Measurements from ENCODE around the gene ZNF362. TPM values are rescaled to one million over a fixed set of nuclear protein-coding genes. Genes with fewer than 3 reads are reported as not detected.

ZNF362 gene
- total RNA-seq, 2 experiments from 2014 or later = 8.7 to 12.9 TPM

DNA sequence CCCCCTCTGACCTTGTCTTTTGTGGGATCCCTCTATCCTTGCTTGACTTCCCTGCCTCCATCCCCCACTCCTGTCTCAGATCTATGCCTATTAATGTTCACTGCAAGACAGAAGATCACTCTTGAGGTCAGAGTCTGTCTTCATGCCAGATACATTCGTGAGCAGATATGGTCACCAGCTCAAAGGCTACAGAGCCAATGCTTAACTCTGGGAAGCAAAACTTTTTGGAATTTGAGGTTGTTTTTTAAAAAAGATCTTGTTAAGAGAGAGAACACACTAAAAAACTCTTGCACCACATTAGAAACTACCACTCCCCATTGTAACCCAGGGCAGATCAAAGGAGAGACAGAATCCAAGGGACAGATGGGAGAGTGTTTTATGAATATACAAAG is 81.8 kb downstream of the ZNF362 start:
- no peak for DNase-seq
- intact Hi-C loops (cut with micrococcal nuclease) = no loop called here
- Mint-ChIP-seq H3K27me3 (no peaks in the 10 kb centered on the region), H3K36me3 (peaks cover 10% of the 10 kb centered on the region), H3K27ac (no peak overlapping the region), H3K4me1 (ENCODE audit: low read depth) (peaks cover 26% of the 10 kb centered on the region), H3K4me3 (no peak overlapping the region), H3K9me3 (no peaks in the 10 kb centered on the region)
- CTCF ChIA-PET = interaction anchor here (2.2 kb wide), 1 partner anchor 42 kb away, joined by 10 read pairs; no protein-coding TSS in a partner anchor
- POLR2A ChIA-PET = interaction anchor here (2.0 kb wide), 1 partner anchor 11 kb away, joined by 6 read pairs; no protein-coding TSS in a partner anchor

DNA sequence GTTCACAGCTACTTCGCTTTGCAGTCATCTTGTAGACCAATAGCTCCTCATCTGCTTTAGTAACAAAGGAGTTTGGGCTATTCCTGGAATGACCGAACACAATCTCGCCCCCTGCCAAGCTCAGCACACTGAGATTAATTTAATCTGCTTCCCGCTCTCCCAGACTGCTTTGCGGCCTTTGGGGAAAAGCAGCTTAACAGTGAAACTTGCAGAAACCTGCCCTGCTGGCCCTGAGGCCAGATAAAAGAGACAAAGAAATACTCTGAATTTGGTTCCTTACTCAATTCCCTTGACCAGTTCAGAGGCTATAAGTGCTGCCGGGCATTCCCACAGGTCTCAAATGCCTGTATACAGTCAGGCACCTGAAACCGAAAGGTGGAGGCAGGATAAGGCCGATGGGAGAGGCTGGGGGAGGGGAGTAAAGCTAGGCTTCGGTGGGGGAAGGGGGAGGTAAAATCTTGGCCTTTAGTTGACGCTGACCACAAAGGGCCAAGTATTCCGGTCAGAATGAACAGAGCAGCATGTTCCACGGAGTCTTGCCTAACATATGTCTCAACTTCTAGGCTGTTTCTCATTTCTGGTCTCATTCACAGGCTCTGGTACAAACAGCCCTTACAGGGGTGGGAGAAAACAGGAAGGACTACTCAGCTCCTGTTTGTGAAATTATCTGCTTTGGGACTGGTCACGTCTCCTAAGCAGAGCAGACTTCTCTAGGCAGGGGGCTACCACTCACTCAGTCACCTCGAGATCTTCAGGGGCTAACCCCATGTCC is 82.3 kb downstream of the ZNF362 start:
- no peaks in the 10 kb centered on the region for H3K9me3 Mint-ChIP-seq

GRCh38 chr1:33339413-33339812 is 83.1 kb downstream of the ZNF362 start:
- DNase-seq = no peak
- Mint-ChIP-seq H3K4me3 (no peak overlapping the region), H3K27me3 (no peaks in the 10 kb centered on the region), H3K9me3 (no peaks in the 10 kb centered on the region), H3K36me3 (peaks cover 5% of the 10 kb centered on the region), H3K27ac (no peak overlapping the region), H3K4me1 (ENCODE audit: low read depth) (peaks cover 26% of the 10 kb centered on the region)
- CTCF ChIA-PET = interaction anchor here (0.9 to 2.2 kb wide), 2 partner anchors 42 to 44 kb away, joined by 3 to 10 read pairs; no protein-coding TSS in a partner anchor
- POLR2A ChIA-PET = interaction anchor here (2.0 kb wide), 1 partner anchor 10 kb away, joined by 6 read pairs; no protein-coding TSS in a partner anchor
- intact Hi-C loops (cut with micrococcal nuclease) = no loop called here

More for the DNA sequence above, 82.3 kb downstream of the ZNF362 start:
- H3K4me3 Mint-ChIP-seq = no peak overlapping the region
- peaks cover 26% of the 10 kb centered on the region for H3K4me1 Mint-ChIP-seq (ENCODE audit: low read depth)
- CTCF ChIA-PET = interaction anchor here (2.2 kb wide), 1 partner anchor 43 kb away, joined by 10 read pairs; no protein-coding TSS in a partner anchor
- intact Hi-C loops (cut with micrococcal nuclease) = no loop called here
- no peak overlapping the region for H3K27ac Mint-ChIP-seq
- no peak for DNase-seq
- H3K36me3 Mint-ChIP-seq = peaks cover 7% of the 10 kb centered on the region
- POLR2A ChIA-PET = interaction anchor here (2.0 kb wide), 1 partner anchor 11 kb away, joined by 6 read pairs; no protein-coding TSS in a partner anchor
- no peaks in the 10 kb centered on the region for H3K27me3 Mint-ChIP-seq

GRCh38 chr1:33341190-33341589 is 84.9 kb downstream of the ZNF362 start:
- H3K27ac Mint-ChIP-seq = no peak overlapping the region
- no peak overlapping the region for H3K4me3 Mint-ChIP-seq
- H3K36me3 Mint-ChIP-seq = peaks cover 2% of the 10 kb centered on the region
- H3K4me1 Mint-ChIP-seq (ENCODE audit: low read depth) = peaks cover 32% of the 10 kb centered on the region
- intact Hi-C loops (cut with micrococcal nuclease) = no loop called here
- DNase-seq = no peak
- no peaks in the 10 kb centered on the region for H3K27me3 Mint-ChIP-seq
- H3K9me3 Mint-ChIP-seq = no peaks in the 10 kb centered on the region
- ChIA-PET CTCF (interaction anchor here (1.6 kb wide), 1 partner anchor 46 kb away, joined by 5 read pairs; no protein-coding TSS in a partner anchor), POLR2A (no interaction called here)

DNA sequence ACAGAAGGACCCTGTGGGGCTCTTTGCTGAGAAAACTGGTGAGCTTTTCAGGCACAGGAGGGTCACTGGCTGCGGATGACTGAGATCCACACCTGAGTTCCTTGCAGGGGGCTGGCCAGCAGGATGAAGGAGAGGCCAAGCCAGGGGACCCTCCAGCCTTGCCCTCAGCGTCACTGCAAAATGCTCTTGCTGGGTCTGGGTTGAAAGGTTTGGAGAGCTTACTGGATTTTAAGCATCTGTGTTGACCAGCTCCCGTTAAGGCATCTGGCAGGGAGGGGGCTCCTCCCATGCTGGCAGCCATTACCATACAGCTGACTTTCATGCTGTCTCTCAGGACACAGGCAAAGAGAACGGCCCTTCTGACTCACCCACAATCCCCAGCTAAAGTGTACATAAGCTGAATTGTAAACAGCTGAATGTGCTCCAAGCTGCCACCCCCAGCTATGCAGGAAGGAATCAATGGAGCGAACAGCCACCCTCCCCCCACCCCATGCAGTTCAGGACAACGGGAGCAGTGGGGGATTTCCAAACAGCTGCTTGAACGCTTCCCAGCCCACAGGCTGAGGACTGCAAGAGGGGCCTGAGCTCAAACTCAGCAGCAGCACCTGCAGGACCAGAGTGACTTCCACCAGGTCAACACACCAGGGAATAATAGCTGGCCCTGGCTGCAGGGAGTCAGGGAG is 85.9 kb downstream of the ZNF362 start:
- peaks cover 42% of the 10 kb centered on the region for H3K4me1 Mint-ChIP-seq (ENCODE audit: low read depth)
- DNase-seq = no peak
- H3K9me3 Mint-ChIP-seq = no peaks in the 10 kb centered on the region
- H3K4me3 Mint-ChIP-seq = no peak overlapping the region
- ChIA-PET POLR2A (interaction anchor here (1.1 kb wide), 1 partner anchor 13 kb away, joined by 4 read pairs; no protein-coding TSS in a partner anchor), CTCF (interaction anchor here (1.6 kb wide), 1 partner anchor 47 kb away, joined by 5 read pairs; no protein-coding TSS in a partner anchor)
- H3K27ac Mint-ChIP-seq = no peak overlapping the region
- intact Hi-C loops (cut with micrococcal nuclease) = no loop called here
- H3K36me3 Mint-ChIP-seq = peaks cover 7% of the 10 kb centered on the region
- no peaks in the 10 kb centered on the region for H3K27me3 Mint-ChIP-seq

GRCh38 chr1:33343539-33343938 is 87.2 kb downstream of the ZNF362 start:
- no peaks in the 10 kb centered on the region for H3K9me3 Mint-ChIP-seq
- H3K4me1 Mint-ChIP-seq (ENCODE audit: low read depth) = peaks cover 53% of the 10 kb centered on the region
- H3K27ac Mint-ChIP-seq = no peak overlapping the region
- CTCF ChIA-PET = no interaction called here
- H3K27me3 Mint-ChIP-seq = no peaks in the 10 kb centered on the region
- no peak for DNase-seq
- intact Hi-C loops (cut with micrococcal nuclease) = no loop called here
- POLR2A ChIA-PET = no interaction called here
- H3K36me3 Mint-ChIP-seq = peaks cover 12% of the 10 kb centered on the region
- no peak overlapping the region for H3K4me3 Mint-ChIP-seq

DNA sequence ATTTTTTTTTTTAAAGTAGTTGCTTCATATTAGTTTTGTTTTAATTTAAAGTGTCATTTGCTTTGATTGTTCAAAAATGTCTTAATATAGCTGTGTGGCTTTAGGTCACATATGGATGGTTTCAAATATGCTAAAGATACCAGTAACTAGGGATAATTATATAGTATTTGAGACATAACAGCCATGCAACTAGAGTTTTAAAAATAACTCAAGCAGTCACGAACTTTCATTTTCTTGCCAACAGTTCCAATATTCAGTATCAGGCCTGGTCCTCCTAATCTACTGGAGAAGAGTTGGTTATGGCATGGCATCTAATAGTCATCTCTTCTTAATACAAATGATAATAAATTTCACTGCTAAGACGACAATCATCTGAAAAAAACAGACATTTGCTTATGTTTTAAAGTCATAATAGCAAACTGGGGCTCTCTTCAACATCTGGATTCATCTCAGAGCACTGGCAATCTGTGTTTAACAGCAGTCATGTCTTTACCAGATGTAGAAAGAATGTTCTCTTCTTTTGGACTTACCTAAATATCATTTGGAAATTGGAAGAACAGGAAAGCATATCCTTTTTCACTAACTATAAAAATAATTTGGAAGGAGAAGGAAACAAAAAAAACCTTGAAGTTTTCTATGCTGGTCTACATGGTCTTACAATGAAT is 88.7 kb downstream of the ZNF362 start:
- peaks cover 46% of the 10 kb centered on the region for H3K4me1 Mint-ChIP-seq (ENCODE audit: low read depth)
- no peaks in the 10 kb centered on the region for H3K27me3 Mint-ChIP-seq
- ChIA-PET CTCF (no interaction called here), POLR2A (no interaction called here)
- no peak overlapping the region for H3K27ac Mint-ChIP-seq
- intact Hi-C loops (cut with micrococcal nuclease) = loop anchor here (5.0 kb wide), 4 partner anchors 48 to 693 kb away; partner anchors contain the start of genes RBBP4, ZBTB8OS and ZNF362
- no peaks in the 10 kb centered on the region for H3K9me3 Mint-ChIP-seq
- H3K36me3 Mint-ChIP-seq = peaks cover 12% of the 10 kb centered on the region
- H3K4me3 Mint-ChIP-seq = no peak overlapping the region
- no peak for DNase-seq

DNA sequence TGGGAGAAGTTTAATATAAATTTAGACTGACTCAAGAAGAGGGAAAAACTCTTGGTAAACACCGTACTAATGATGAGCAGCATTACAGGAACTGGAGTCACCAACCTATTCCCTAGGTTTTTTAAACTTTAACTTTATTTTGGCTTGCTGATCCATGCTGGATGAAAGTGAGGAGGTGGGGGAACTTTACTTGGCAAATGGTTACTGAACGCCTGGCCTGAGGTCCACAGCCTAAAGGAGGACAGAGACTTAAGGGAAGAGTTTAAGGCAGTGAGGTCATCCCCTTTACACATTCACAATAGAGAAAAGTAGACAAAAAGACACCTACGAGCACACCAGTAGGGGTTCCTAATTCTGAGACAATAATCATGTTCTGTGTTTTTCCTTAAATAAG is 90.2 kb downstream of the ZNF362 start:
- Mint-ChIP-seq H3K36me3 (peaks cover 12% of the 10 kb centered on the region), H3K27me3 (no peaks in the 10 kb centered on the region), H3K4me1 (ENCODE audit: low read depth) (peaks cover 53% of the 10 kb centered on the region), H3K9me3 (no peaks in the 10 kb centered on the region), H3K27ac (no peak overlapping the region), H3K4me3 (no peak overlapping the region)
- ChIA-PET CTCF (no interaction called here), POLR2A (no interaction called here)
- intact Hi-C loops (cut with micrococcal nuclease) = loop anchor here (5.0 kb wide), 4 partner anchors 49 to 694 kb away; partner anchors contain the start of genes RBBP4, ZBTB8OS and ZNF362
- no peak for DNase-seq

GRCh38 chr1:33346927-33347649 is 90.8 kb downstream of the ZNF362 start:
- Mint-ChIP-seq H3K4me1 (ENCODE audit: low read depth) (peaks cover 53% of the 10 kb centered on the region), H3K4me3 (peak overlapping the region; percentile 44), H3K36me3 (peaks cover 12% of the 10 kb centered on the region), H3K27ac (peak overlapping the region; percentile 11), H3K9me3 (no peaks in the 10 kb centered on the region), H3K27me3 (no peaks in the 10 kb centered on the region)
- ChIA-PET CTCF (interaction anchor here (0.8 to 2.2 kb wide), 4 partner anchors 49 to 220 kb away, joined by 3 to 5 read pairs (median 4); no protein-coding TSS in a partner anchor), POLR2A (no interaction called here)
- intact Hi-C loops (cut with micrococcal nuclease) = loop anchor here (5.0 kb wide), 4 partner anchors 50 to 695 kb away; partner anchors contain the start of genes RBBP4, ZBTB8OS and ZNF362
- DNase-seq = peak; percentile 20

DNA sequence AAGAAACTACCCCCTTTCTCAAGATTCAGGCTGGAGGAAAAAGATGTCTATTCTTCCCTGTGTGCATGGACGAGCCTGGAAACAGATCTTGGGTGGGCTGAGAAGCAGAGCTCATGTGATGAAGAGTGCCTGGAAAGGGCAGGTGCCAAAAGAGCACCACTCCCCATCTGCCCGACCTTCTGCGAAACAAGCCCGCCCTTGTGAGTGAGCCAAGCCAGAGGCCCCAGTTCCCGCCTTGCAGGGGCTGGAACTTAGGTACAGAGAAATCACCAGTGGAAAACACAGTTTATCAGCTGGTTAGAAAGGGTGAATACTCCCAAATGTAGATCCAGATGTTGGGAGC is 91.3 kb downstream of the ZNF362 start:
- DNase-seq = no peak
- no peak overlapping the region for H3K27ac Mint-ChIP-seq
- intact Hi-C loops (cut with micrococcal nuclease) = loop anchor here (5.0 kb wide), 4 partner anchors 50 to 695 kb away; partner anchors contain the start of genes RBBP4, ZBTB8OS and ZNF362
- H3K9me3 Mint-ChIP-seq = no peaks in the 10 kb centered on the region
- POLR2A ChIA-PET = no interaction called here
- peak overlapping the region; percentile 44 for H3K4me3 Mint-ChIP-seq
- CTCF ChIA-PET = interaction anchor here (0.8 to 2.2 kb wide), 4 partner anchors 50 to 220 kb away, joined by 3 to 5 read pairs (median 4); no protein-coding TSS in a partner anchor
- no peaks in the 10 kb centered on the region for H3K27me3 Mint-ChIP-seq
- peaks cover 48% of the 10 kb centered on the region for H3K4me1 Mint-ChIP-seq (ENCODE audit: low read depth)
- H3K36me3 Mint-ChIP-seq = peaks cover 12% of the 10 kb centered on the region

- Mint-ChIP-seq H3K4me1 (ENCODE audit: low read depth) (peaks cover 47% of the 10 kb centered on the region), H3K27me3 (no peaks in the 10 kb centered on the region), H3K36me3 (peaks cover 12% of the 10 kb centered on the region), H3K4me3 (peak overlapping the region; percentile 82), H3K27ac (peak overlapping the region; percentile 88), H3K9me3 (no peaks in the 10 kb centered on the region)
- CTCF ChIA-PET = interaction anchor here (0.8 to 2.2 kb wide), 4 partner anchors 50 to 221 kb away, joined by 3 to 5 read pairs (median 4); no protein-coding TSS in a partner anchor
- intact Hi-C loops (cut with micrococcal nuclease) = loop anchor here (2.0 to 5.0 kb wide), 5 partner anchors 51 to 696 kb away; partner anchors contain the start of genes RBBP4, ZBTB8OS, ZNF362 and ZSCAN20
- no peak for DNase-seq
- POLR2A ChIA-PET = no interaction called here
Observed at GRCh38 chr1:33348194-33348593, 91.9 kb downstream of the ZNF362 start.
